ENCODE data around the gene MAD1L1.

DNA sequence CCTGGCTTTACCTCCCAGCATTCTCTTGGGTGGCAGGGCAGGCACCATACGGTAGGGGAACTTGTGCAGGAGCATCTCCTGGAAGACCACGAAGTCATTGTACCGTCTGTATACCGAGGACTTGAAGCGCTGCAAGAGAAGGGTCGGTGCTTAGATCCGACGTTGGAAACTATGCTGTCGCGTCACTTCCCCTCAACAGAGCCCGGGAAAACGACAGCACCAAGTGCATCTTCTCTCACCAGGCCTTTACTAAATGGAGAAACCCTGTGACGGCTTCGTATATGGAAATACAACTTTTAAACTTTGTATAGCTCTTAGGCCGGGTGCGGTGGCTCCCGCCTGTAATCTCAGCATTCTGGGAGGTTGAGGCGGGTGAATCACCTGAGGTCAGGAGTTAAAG, 42.4 kb upstream of the MAD1L1 start:
- TF ChIP-seq POLR2AphosphoS5 (IDR thresholded peaks at IDR 0.05; ENCODE audit: borderline replicate concordance, low read depth, low read length) (no peak), EZH2 (IDR thresholded peaks at IDR 0.05) (no peak), FOXP2 (optimal IDR thresholded peaks at IDR 0.05; ENCODE audit: control extremely low read depth, extremely low read length, insufficient read depth) (no peak)
